Heart left ventricle (tissue), 13 donors: Measurements from ENCODE around the gene DCHS2.

Experiments used
- CTCF ChIP-seq, 12 donors: fragments of 200-600 bp; sonication (generic) in 4 of 12; IDR thresholded peaks; one replicate each; pipeline versions ENCODE4 v1.5.0 to v1.8.0; 2018 to 2022; ENCODE audit warnings: antibody characterized with exemption in 12 of 12, mild to moderate bottlenecking in 5 of 12
- POLR2A ChIP-seq, 2 donors: fragments of 450-650 bp; IDR thresholded peaks; one replicate each; pipeline ENCODE4 v1.6.1; 2017; ENCODE audit warnings: antibody characterized with exemption in 2 of 2, mild to moderate bottlenecking in 2 of 2, moderate library complexity in 2 of 2
- donor health status: ischemic (EF 13 %, LVEDD 7.1; RV severe dilation, severe dysfunction).
- donor health status: DM: no; HTN: yes; CAD: no.
- donor health status: DM: no; HTN: no; CAD: no.
- donor health status: ischemic (EF 25% LVEDD 6.9; RV normal size, moderate dysfunction).
- donor health status: ischemic (EF 25% LVEDD 5.7; RV mildly dilated, moderate dysfunction).
- donor health status: ischemic (EF 35%, LVEDD 5.7; RV mildly dilated, moderate dysfunction).
- donor health status: nonischemic (EF 11% LVEDD 7.7; RV severe dilation, severe dysfunction).
- donor health status: DM: yes; HTN: yes; CAD: no.
- donor health status: PGD.
- donor health status: ischemic (EF 29% LVEDD 5.4; RV normal size, mild dysfunction).
- donor health status: nonischemic (EF 23%, LVEDD 6.1; RV moderate dilation, normal function).

GRCh38 chr4:154186888-154187287 lies 304.7 kb downstream of the DCHS2 start:
- TF ChIP-seq CTCF (IDR thresholded peaks at IDR 0.05) (no peak), POLR2A (IDR thresholded peaks at IDR 0.05) (no peak)
